WI38 (cell line): Measurements from ENCODE around the gene TRPV4.

Experiments
- H3K4me3 ChIP-seq: 2 replicates; pipeline ENCODE4 v1.5.1; 2011; ENCODE audit warnings: low read depth, mild to moderate bottlenecking, control low read depth, low read length
- TF ChIP-seq, protein P1 (sequence below): IDR thresholded peaks from 2 replicates; pipeline ENCODE4 v1.5.1; 2012; ENCODE audit warnings: low read depth, mild to moderate bottlenecking, control low read depth, low read length

Gene TRPV4

DNA sequence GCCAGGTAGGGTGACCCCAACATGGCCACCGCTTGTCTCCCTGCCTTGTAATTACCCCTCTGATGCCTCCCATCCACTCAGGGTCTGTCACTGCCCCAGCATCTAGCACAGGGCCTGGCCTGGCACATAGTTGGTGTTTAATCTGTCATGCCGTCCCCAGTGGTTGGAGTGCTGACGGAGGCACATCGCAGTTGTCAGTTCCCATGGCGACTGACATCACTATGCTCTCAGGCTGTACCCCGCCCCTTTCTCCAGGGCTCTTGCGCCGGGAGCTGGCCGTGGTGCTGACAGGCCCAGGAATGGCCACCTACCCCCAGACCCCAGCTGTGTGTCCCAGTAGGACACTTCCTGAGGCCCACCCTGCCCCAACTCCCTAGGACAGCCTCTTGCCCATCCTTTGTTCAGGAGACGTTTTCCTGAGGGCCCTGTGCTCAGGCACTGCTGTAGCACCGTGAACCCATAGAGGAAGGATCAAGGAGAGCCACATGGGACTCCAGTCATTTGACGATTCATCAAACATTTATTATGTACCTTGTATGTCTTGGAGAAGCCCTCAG is 96.6 kb downstream of the TRPV4 start:
- TF ChIP-seq, protein P1, sequence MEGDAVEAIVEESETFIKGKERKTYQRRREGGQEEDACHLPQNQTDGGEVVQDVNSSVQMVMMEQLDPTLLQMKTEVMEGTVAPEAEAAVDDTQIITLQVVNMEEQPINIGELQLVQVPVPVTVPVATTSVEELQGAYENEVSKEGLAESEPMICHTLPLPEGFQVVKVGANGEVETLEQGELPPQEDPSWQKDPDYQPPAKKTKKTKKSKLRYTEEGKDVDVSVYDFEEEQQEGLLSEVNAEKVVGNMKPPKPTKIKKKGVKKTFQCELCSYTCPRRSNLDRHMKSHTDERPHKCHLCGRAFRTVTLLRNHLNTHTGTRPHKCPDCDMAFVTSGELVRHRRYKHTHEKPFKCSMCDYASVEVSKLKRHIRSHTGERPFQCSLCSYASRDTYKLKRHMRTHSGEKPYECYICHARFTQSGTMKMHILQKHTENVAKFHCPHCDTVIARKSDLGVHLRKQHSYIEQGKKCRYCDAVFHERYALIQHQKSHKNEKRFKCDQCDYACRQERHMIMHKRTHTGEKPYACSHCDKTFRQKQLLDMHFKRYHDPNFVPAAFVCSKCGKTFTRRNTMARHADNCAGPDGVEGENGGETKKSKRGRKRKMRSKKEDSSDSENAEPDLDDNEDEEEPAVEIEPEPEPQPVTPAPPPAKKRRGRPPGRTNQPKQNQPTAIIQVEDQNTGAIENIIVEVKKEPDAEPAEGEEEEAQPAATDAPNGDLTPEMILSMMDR, result no peak
- H3K4me3 ChIP-seq, result no peak overlapping the region

DNA sequence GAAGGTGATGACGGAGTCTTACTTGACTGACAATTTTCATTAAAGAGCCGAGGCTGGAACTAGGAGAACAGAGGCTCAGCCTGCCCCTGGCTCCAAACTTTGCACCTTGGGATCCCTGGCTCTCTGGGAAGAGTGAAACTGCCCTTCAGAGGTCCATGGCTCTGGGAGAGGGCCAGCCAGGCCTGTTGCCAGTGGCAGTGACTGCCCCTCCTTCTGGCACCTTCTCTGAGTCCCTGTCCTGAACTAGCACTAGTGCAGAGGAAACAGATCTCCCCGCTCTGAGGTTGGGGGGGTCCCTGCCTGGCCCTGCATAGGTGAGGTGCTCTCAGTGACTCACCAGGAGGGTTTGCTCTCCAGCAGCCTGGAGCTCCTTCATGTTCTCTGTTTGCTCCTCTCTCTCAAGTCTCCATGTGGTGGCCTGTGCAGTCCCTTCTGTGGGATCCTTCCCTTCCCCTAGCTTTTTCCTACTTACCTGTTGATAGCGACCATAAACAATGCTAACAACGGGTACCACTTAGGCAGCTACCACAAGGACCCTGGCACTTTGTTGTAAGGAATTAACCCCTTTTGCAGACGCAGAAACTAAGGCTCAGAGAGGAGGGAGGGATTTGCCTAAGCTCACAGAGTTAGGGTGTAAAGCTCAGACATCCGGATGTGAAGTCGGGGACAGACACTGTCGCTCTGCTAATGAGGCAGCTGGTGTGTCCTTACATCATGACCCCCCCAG is 97.2 kb downstream of the TRPV4 start:
- TF ChIP-seq, protein P1, result no peak
- H3K4me3 ChIP-seq, result no peak overlapping the region

DNA sequence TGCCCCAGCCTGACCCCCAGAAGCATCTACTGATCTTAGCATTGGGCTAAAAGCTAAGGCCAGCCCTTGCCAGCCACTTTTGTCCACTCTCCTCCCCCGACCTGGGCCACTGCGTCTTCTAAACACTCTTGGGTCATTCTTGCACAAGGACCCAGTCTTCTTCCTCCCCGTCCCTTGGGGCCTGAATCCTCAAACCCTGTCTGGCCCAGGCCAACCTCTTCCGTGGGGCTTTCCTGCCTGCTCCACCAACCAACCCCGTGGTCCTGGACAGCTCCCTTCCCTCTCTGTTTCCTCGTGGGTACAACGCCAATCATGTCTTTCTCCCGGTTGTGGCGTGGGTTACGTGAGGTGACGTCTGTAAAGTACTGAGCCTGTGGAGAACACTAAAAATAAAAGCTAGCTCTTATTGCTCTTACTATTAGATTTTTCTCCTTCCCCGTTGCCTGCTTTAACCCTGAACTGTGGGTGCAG is 98.1 kb downstream of the TRPV4 start:
- no peak overlapping the region for H3K4me3 ChIP-seq
- TF ChIP-seq, protein P1, result no peak

DNA sequence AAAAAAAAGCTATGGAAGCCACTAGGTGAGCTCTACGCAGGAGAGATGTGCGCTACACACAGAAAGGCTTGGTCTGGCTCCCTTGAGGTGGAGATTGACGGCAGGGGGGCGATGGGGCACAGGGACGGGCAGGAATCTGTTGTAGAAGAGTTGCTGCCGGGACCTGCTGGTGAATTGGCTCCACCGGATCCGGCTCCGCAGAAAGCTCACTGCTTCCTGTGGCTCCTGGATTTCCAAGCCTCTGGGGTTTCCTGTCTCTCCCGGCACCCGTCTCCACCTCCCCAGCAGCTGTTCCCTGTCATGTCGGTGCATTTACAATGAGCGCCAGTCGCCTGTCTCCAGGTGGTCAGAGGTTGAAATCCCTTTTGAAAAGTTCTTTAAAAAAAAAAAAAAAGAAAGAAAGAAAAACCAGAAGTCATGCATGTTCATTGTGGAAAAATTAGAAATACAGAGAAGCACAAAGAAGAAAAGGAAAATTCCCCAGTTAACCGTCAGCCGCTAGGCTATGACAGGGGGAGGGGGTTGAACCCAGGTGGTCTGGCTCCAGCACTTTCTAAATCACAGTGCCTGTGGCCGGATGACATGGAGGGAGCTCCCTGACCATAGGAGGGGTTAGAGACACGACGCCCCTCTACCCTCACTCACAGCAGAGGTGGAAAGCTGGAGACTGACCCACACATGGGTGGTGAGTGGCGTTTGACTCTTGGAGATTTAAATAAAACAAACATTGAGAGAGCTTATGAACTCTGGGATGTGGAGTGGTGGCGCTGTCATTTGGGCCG is 98.8 kb downstream of the TRPV4 start:
- TF ChIP-seq, protein P1, result no peak
- H3K4me3 ChIP-seq, result no peak overlapping the region
